ENCODE measurements around the gene SLC44A5. TPM values are rescaled to one million over a fixed set of nuclear protein-coding genes. Genes with fewer than 3 reads are reported as not detected.
"Not testable (repeated sequence)": the region's sequence is repeated elsewhere in the genome, so short reads cannot be mapped to it uniquely, and the experiment has no call there.

Gene SLC44A5
- total RNA-seq, 2 donors from 2014 or later, result 1.2 to 4.2 TPM

DNA sequence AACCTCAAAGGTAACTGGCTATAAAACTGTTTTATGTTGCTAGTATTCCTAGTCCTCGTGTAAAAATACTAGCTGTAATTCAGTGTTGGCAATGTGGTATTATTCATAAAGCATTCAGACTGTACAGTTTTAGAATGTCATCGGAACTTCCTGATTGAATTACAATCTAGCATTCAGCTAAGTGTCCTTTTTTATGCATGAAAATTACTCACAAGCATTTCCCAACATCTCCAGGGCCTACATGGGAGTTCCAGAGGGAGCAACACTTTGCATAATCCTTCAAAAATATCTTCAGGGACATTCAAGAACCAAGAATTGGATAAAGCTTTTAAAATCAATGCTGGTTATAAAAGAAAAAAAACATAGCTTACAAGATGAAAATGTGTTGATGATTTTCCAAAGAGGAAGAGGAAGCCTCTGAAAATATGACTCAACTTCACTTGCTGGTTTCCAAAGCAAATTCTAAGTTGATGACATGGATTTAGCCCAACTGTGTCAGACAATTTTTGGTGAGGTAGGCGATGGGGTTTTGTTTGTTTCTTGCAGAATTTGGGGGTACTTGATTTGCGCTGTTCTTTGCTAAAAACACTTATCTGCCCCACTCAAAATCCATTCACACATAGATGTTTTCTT is 137.8 kb downstream of the SLC44A5 start:
- DNase-seq (no peak), ATAC-seq (no peak)
- intact Hi-C loops (cut with DNase I), result no loop called here

DNA sequence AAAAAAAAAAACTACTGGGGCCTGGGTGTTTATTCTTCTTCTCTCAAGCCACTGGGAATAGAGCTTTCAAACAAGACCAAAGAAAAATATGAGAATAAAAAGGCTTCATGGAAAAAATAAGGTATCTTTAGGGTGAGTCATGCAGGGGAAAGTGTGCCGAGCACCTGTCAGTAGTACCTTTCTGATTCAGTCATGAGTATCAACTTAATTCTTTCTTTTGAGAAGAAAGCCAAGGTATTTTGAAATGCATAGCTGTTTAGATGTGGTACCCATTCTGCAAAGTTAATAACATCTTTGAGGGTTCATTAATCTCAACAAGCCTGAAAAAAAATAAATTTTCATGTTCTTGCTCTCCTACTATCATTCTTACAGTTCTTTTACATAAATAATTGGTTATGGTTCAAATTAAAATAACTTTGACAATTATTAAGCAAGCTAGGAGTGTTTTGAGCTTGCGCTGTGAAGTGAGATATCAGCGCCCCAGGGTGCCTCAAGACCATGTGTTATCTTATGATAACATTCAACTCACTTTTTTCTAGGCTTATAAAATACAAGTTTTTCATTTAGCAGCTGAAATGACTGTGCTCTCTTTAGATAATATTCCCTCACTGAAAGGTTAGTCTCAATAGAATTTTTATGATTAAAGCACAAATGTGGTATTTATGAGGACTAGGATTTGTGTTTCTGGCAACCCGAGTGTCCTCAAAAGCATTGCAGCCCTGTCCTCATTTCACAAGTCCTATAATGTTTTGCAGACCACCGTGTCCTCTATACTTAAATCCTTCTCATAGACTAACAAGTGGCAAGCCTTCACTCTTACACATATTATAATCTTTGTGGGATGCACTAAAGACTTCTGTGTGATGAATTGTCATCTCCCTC is 138.6 kb downstream of the SLC44A5 start:
- intact Hi-C loops (cut with DNase I), result no loop called here
- DNase-seq (no peak), ATAC-seq (peak in 1 of 2 donors; percentile 51)

- no peak for ATAC-seq
- intact Hi-C loops (cut with DNase I), result no loop called here
- no peak for DNase-seq
Measured at GRCh38 chr1:75471252-75471651, 139.7 kb downstream of the SLC44A5 start.

GRCh38 chr1:75470448-75470847 is 140.5 kb downstream of the SLC44A5 start:
- DNase-seq, result no peak
- ATAC-seq, result no peak
- intact Hi-C loops (cut with DNase I), result no loop called here

DNA sequence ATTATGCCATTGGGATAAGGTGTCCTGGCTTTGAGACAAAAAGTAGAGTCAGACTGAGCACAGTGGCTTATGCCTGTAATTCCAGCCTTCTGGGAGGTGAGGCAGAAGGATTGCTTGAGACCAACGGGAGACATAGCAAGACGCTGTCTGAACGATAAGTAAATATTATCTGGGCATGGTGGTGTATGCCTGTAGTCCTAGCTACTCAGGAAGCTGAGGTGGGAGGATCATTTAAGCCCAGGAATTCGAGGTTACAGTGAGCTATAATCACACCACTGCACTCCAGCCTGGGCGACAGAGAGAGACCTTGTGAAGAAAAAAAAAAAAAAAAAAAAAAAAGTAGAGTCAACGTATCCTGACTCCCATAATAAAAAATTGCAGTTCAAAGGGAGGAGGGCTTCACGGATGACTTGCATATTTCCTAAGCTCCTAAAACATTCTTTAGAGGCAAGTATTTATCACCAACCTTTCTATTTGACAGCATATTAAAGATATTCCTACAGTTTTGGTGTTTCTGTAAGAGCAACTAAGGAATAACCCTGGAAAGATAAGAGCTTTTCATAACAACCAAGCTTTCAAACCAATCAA is 141.2 kb downstream of the SLC44A5 start:
- DNase-seq, result no peak

DNA sequence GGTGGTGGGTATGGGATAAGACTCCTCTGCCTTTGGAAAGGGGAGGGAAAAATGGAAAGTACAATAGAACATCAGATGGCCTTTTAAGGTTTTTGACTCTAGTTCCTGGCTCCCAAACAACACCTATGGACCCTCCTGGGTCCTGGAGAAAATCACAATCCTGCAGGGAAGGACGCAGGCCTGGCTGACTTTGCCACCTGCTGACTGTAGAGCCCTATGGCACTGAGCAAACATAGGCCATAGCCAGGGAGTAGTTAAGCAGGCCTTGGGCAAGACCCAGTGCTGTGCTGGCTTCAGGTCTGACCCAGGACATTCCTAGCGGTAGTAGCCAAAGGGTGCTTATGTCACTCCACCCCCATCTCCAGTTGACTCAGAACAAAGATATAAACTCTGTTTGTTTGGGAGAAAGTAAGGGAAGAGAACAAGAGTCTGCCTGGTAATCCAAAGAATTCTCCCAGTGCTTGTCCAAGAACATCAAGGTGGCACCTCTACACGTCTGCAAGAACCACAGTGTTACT is 149.0 kb downstream of the SLC44A5 start:
- intact Hi-C loops (cut with DNase I), result no loop called here
- ATAC-seq, result no peak

More for the DNA sequence above, 141.2 kb downstream of the SLC44A5 start:
- ATAC-seq, result no peak
- intact Hi-C loops (cut with DNase I), result no loop called here

DNA sequence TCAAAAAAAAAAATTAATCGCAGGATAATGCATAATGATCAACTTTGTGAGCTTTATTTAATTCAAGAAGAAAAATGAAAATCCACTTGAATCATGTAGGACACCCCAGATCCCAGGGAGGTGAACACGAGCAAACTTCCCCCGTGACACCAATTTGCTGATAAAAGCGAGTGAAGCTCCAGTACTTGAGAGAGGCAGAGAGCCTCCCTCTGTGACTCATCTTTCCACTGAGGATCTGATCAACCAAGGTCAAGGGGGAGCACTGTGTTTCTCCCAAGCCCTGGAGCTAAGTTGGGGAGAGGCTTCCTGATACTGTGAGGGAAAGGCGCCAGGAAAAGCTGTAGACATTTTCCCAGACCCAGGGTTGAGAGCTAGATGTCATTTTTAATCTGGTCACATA is 160.9 kb downstream of the SLC44A5 start:
- no peak for ATAC-seq
- no peak for DNase-seq
- intact Hi-C loops (cut with DNase I), result no loop called here

More for the DNA sequence above, 149.0 kb downstream of the SLC44A5 start:
- DNase-seq, result no peak

GRCh38 chr1:75444220-75444619 is 166.7 kb downstream of the SLC44A5 start:
- intact Hi-C loops (cut with DNase I), result no loop called here
- no peak for DNase-seq
- no peak for ATAC-seq

DNA sequence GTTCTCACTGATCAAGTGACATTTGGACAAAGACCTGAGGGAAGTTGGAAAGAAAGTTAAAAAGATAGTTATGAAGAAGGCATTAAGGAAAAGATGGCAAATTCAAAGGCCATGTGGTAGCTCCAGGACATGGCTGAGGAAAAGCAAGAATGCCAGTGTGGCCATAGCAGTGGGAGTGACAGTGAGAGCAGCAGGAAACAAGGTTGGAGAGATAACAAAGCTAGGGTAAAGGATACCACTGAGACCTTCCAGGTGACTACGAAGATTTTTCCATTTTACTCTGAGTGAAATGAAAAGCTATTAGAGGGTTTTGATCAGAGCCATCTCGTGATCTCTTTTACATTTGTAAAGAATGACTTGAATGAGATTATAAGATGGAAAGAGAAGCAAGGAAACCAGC is 170.6 kb downstream of the SLC44A5 start:
- no peak for ATAC-seq
- intact Hi-C loops (cut with DNase I), result no loop called here

GRCh38 chr1:75438355-75438754 is 172.6 kb downstream of the SLC44A5 start:
- intact Hi-C loops (cut with DNase I), result no loop called here
- no peak for ATAC-seq
- no peak for DNase-seq

More for the DNA sequence above, 170.6 kb downstream of the SLC44A5 start:
- DNase-seq, result no peak

DNA sequence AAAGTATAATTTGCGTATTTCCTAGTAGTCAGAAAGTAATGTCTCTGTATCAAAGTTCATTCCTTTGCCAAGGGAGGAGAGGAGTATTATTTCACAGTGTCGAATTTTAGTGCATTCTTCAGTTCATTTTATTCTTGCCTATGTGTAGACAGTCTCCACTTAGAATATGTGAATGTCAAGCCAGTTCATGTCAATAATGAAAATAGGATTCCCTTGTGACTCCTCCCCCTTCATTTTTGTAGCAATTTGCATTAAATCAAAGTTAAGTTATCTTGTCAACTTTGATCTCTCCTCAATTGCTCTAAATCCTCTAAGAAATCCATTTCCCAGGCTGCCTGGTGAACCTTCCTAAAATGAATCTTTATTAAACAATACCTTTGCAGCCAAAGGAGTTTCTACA is 179.1 kb downstream of the SLC44A5 start:
- ATAC-seq (no peak), DNase-seq (no peak)
- intact Hi-C loops (cut with DNase I), result no loop called here

DNA sequence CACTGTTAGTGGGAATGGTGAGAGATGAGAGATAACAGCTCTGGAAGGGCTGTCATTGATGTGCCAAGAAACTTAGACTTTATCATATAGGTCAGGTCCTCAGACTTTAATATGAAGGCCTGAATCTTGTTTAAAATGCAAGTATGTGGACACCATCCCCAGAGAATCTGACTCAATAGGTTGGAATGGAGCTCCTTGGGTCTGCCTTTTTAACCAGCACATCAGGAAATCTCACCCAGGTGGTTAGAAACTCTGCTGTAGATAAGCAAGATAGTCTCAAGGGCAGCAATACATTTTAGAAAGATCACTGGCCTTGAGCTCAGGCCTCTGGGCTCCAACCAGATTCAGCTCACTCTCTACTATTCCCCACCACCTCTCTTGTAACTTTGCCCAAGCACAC is 180.4 kb downstream of the SLC44A5 start:
- intact Hi-C loops (cut with DNase I), result no loop called here
- ATAC-seq (no peak), DNase-seq (no peak)

- intact Hi-C loops (cut with DNase I), result no loop called here
- DNase-seq (no peak), ATAC-seq (no peak)
Measured at GRCh38 chr1:75426688-75427087, 184.2 kb downstream of the SLC44A5 start.

DNA sequence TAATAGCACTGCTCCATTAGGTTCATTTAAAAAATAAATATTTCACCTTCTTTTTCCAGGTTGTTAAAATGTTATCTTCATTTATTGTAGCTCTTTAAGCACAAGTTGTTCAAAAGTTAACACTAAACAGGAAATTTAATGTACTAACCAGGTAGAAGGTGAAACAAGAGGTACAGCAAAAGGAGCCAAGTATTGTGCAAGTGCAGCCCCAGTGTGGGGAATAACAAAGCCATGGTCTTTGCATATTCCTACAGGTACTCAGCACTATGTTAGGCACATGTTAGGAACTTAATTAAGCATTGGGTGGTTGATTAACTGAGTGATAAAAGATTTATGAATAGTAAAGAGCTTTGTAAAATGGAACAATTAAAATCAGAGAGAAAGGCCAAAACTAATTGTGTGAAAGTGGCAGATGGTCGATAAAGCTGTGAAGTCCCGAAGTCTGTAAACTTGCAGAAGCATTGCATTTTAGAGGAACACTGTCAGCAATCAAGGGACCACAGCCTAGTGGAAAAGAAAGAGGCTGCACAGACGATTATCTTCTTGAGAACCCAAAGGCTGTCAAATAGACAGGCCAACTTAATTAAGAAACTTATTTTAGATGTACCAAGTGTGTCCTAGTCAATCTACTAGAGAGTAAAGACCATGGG is 185.8 kb downstream of the SLC44A5 start:
- ATAC-seq (no peak), DNase-seq (no peak)
- intact Hi-C loops (cut with DNase I), result no loop called here

DNA sequence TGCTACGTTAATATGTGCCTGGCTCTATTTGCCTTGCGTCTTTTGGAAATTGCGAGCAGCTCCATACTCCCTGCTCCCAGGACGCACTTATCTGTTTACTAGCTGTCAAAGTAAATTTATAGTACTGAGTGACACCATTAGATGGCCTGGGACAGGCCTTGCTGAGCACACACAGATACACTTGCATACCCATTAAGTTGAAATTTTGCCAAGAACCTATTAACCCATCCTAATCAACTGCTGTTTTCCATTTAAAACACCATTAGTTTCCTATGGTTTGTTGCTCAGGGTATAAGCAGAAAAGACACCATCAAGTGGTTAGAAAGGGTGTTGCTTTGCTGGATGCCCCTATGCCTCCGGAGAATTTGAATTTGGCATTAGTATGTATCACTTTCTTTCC is 187.3 kb downstream of the SLC44A5 start:
- intact Hi-C loops (cut with DNase I), result no loop called here
- ATAC-seq, result no peak
- no peak for DNase-seq

GRCh38 chr1:75423136-75423535 is 187.8 kb downstream of the SLC44A5 start:
- ATAC-seq (no peak), DNase-seq (no peak)
- intact Hi-C loops (cut with DNase I), result no loop called here

GRCh38 chr1:75421371-75421770 is 189.5 kb downstream of the SLC44A5 start:
- no peak for ATAC-seq
- intact Hi-C loops (cut with DNase I), result no loop called here
- DNase-seq, result no peak

DNA sequence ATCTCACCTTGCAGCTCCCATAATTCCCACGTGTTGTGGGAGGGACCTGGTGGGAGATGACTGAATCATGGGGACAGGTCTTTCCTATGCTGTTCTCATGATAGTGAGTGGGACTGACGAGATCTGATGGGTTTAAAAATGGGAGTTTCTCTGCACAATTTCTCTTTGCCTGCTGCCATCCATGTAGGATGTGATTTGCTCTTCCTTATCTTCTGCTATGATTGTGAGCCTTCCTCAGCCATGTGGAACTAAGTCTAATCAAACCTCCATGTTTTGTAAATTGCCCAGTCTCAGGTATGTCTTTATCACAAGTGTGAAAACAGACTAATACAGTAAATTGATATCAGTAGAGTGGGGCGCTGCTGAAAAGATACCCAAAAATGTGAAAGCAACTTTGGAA is 195.7 kb downstream of the SLC44A5 start:
- ATAC-seq, result no peak
- no peak for DNase-seq
- intact Hi-C loops (cut with DNase I), result no loop called here

GRCh38 chr1:75412616-75413015 is 198.3 kb downstream of the SLC44A5 start:
- DNase-seq (no peak), ATAC-seq (no peak)
- intact Hi-C loops (cut with DNase I), result no loop called here

GRCh38 chr1:75404681-75405080 is 206.2 kb downstream of the SLC44A5 start:
- intact Hi-C loops (cut with DNase I); DNase-seq; ATAC-seq: not testable (repeated sequence)
